ENCODE results near the gene AFDN. TPM values are rescaled to one million over a fixed set of nuclear protein-coding genes. Genes with fewer than 3 reads are reported as not detected.

Gene AFDN
- total RNA-seq, 1 experiment from 2014 or later: 47.6 TPM

DNA sequence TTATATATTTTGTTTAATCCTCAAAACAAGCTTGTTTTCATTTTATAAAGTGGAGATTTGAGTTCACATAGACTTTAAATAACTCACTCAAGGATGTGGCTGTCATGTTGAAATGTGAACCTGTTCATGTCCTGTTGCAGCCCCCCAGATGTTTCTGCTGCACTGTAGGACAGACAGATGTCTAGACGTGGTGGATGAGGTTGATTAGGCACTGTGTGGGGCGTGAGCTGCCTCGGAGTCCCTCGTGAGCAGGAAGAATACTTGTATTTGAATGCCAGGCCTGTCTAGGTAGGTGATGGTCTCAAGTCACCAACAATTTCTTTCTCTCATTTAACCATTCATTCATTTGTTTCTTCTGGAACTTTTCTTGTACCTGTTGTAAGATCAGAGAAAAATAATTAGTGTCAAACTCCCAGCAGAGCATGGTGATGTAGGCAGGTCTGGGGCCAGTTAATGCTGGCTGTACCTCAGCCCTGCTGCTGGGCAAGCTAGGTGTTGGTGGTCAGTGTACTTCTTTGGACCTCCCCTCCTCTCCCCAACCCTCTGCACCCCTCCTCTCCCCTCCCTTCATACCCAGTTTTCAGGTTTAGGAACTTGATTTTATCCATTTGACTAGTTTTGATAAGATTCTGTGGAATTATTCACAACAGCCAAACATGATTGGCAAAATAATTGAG lies 34.0 kb downstream of the AFDN start:
- DNase-seq (ENCODE audit: low read depth): no peak

DNA sequence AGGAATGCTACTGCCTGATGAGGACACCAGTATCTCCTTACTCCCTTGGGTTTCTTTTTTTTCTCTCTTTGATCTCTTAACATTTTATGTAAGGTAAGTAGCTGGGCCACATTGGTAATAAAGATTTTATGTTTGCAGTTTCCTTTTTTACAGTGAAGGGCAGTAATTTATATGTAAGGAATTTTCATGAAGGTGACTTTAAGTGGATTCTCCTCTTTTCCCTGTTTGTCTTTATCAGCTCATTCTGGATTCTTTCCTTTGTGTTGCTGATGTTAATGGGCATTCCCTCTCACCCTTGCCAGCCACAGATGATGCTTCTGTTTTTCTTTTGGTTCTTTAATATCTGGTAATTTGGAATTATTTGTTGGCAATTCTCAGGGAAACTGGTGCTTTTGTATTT lies 34.7 kb downstream of the AFDN start:
- DNase-seq (ENCODE audit: low read depth): no peak

DNA sequence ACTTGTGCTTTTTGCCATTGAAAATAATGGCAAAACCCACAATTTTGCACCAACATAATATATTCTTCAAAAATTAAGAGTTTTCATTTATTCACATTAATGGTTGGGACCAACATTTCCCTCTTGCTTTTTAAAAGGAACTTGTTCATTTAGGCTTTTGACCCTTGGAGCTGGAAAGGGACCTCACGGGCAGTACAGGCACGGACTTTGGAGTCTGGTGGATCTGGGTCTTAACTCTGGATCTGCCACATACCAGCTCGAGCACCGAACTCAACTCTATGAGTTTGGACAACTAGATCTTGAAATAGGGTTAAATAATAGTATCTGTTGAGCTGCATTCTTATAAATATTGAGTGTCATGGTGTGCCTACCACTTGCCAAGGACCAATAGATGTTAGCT lies 37.2 kb downstream of the AFDN start:
- no peak for DNase-seq (ENCODE audit: low read depth)

DNA sequence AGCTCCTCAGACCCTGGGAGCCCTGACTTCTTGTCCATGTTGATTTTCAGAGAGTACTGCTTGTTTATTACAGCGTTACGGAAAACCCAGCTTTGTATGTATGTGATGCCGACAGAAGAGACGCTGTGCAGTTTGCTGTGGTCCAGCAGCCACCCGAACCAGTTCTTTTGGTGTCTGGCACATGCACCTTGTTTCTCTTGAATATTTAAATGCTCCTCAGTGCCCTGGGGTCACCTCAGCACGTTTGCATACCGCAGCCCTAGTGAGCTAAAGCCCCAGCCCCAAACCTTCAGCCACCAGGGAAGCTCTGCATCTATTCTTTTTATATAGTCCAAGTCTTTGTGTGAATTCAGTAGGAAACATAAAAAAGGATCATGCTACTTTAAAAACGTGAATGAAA lies 39.9 kb downstream of the AFDN start:
- no peak for DNase-seq (ENCODE audit: low read depth)

DNA sequence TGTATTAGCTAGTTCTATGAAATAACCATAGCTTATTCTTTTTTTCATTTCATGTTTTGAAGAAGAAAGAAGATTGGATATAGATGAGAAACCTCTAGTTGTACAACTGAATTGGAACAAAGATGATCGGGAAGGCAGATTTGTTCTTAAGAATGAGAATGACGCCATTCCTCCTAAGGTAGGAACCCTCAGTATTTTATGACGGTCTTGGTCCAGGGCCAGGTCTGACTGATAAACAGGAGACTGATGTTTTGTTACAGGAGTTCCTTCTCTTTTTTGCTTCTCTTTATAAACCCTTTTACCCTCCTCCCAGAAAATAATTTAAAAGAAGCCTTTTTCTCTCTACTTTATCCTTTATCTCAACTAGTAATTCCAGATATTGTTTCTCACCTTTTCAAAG lies 43.6 kb downstream of the AFDN start:
- no peak for DNase-seq (ENCODE audit: low read depth)

DNA sequence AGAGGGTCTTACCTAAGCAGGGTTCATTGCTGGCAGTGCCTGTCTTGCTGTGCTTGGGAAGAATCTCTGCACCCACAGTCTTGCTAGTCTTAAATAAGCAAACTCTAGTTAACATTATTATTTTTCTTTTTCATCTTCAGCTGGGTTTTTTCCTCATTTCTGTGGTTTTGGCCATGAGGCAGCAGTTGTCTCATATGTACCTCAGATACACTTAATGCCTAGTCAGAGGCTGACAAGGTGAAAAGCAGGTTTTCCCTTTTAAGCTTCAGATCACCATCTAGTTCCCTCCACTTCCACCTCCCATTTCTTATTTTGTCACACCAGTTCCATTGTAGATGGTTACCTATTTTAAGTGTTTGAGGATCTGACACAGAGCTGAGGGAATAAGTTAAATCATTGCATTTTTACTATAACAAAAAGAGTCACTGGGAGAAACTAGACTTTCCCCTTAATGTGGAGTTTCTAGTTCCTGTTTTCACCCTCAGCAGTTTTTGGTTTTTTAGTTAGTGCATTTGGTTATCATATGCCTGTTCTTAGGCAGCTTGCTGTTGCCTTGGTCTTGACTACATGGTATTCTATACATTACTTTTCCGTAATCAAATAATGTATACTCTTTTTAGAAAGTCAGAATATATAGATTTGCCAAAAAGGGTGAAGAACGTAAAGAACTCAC lies 46.0 kb downstream of the AFDN start:
- no peak for DNase-seq (ENCODE audit: low read depth)

DNA sequence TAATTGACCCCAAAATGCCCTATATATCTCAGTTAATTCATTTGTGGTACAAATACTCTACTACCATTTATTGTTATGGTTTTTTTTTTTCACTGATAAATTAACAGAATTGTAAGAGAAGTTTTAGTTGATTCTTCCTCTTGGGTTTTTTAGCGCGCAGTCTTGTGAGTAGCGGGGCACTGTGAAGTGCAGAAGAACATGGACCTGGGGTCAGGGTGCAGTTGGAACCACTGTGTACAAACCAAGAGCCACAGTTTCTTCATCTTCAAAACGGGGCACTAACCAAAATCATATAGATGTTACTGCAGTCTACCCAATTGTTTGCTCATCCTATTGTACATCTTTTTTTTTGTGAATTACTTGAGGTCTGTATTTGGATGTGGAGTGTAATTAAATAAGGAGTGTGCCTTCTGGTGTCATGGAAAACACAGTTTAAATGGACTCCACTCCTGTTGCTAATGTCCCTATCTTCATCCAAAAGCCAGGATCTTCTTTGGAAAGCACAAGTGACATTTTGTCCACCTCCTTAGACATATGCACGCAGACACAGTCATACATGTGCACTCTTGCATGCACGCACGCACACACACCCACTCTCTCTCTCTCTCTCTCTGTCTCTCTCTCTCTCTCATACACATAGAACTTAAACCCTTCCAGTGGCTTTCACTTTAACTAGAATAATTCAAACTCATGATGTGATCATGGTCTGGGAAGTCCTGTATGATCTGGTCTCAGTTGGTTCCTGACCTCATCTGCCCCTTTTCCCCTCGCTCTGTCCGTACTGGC lies 51.5 kb downstream of the AFDN start:
- no peak for DNase-seq (ENCODE audit: low read depth)

DNA sequence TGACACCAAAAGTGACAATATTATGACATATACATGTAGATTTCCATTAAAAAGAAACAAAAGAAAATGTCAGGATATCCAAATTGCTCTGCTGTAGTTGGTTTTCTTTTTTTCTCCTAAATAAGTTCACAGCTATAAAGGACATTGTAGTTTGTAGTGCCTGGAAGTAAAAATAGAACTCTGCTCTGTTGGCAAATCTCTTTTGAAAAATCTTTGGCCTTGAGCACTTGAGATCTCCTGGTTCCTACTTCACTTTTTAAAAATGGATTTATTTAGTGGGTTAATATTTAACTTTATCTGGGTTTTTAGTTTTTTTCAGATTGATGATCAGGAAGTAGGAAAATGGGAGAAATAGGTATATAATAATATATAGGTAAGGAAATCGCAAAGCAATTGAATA lies 52.9 kb downstream of the AFDN start:
- DNase-seq (ENCODE audit: low read depth): no peak

DNA sequence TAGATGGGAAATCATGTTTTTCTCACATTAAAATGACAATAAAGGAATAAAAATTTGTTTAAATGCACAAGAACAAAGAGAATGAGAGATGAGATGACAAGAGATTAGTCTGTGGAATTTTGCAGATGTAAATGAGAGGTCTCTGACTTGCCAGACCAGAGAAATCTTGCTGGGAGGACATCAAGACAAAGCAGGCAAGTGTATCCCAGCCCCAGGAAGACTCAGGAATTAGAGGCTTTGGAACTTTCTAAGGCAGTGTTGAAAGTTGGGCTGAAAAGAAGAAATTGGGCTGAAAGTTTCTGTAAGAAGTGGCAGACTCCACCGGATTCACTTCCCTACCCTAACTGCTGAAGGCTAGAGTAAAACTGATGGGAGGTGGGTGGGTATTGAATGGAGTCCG lies 54.6 kb downstream of the AFDN start:
- DNase-seq (ENCODE audit: low read depth): no peak

DNA sequence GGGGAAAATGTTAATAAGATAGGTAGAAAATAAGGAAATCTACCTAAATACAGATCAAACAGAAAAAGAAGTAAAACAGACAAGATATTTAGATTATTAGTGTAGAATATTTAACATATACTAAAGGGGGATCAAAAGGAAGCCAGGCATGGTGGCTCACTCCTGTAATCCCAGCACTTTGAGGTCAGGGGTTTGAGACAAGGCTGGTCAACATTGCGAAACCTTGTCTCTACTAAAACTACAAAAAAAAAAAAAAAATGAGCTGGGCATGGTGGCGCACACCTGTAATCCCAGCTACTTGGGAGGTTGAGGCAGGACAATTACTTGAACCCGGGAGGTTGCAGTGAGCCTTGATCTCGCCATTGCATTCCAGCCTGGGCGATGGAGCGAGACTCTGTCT lies 55.5 kb downstream of the AFDN start:
- no peak for DNase-seq (ENCODE audit: low read depth)

DNA sequence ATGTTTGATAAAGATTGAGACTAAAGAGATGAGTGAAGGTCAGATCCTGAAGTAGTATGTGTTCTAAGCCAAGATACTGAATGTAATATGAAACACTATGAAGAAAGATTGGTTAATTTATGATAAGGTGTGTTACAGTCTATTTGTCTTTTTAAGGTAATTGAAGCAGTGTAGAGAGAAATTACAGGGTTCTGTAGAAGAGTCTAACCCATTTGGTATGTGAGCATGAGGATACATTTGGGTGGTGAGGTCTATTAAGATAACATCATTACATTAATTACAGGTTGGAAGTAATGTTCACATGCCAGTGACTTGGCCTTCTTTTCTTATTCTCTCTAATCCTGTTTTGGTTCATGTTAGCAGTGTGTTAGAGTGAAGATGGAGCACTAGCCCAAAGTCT lies 61.4 kb downstream of the AFDN start:
- DNase-seq (ENCODE audit: low read depth): no peak

DNA sequence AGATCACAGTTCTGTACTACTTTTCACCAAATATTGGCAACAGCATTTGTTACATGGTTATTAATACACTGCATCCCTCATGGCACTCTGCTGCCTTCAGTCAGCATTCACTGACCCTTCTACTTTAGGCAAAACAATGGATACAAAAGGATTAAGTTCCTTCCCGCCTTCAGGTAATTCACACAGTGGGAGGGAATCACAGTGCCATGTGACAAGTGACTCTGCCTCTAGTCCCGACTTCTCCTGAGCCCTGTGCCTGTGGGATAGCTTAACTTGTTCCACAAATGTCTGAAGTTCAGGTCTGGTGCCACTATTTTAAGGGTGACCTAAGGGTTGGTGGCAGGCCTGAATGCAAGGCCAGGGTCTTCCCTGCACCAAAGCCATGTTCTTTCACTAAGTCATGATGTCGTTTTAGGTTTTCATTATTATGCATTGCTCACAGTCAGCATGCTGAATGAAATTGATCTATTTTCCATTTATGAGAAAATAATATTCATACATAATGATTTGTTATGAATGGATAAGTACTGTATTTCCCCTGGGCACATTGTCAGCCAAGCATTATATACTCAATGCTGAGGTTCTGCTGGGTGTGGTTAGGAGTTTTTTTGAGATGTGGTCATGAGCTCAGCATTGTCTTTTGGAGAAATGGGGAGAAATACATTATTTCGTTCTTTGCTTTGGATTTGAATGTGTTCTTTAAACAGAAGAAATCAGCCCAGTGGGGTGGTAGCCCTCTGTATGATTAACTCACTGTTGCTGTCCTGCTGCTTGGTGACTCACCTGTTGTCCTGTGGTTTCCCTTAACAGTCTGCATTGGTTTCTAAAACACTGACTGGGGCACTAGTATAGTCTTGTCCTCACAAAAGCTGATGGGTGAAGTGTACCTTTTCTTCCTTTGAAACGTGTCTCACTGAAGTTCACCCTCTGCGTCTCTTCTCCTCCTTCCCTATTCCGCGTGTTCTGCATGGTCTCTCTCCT lies 66.4 kb downstream of the AFDN start:
- DNase-seq (ENCODE audit: low read depth): peak; percentile 77

DNA sequence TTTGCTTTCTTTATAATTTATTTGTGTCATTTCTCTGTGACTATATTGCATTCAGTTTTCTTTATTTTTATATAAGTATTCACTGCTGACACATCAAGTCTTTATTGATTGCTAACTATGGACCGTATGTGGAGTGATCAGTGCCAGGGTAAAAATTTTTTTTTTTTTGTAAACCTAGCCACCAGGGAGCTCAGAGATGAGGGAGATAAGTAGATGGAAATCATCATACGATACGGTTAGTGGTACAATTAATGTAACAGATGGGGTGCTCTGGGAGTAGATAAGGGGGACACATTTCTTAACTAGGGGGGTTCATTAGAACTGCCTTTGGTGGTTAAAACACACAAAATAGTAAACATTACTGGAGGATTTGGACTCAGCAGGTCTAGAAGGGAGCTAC lies 68.3 kb downstream of the AFDN start:
- no peak for DNase-seq (ENCODE audit: low read depth)

DNA sequence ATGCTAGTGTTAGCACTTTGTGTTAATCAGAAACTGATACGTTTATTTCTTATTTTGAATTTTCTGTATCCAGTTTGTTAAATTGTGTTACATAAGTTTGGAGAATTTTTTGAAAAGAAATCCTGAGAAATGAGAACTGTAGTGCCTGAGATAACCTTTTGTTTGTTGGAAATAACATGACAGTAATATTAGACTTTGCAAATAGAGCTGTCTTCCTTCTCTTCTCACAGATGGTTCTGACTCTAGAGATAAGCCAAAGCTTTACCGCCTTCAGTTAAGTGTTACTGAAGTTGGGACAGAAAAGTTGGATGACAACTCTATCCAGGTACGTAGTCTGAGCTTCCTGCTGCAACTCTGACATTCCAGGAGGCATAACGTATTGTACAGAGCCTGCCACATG lies 69.9 kb downstream of the AFDN start:
- DNase-seq (ENCODE audit: low read depth): no peak

DNA sequence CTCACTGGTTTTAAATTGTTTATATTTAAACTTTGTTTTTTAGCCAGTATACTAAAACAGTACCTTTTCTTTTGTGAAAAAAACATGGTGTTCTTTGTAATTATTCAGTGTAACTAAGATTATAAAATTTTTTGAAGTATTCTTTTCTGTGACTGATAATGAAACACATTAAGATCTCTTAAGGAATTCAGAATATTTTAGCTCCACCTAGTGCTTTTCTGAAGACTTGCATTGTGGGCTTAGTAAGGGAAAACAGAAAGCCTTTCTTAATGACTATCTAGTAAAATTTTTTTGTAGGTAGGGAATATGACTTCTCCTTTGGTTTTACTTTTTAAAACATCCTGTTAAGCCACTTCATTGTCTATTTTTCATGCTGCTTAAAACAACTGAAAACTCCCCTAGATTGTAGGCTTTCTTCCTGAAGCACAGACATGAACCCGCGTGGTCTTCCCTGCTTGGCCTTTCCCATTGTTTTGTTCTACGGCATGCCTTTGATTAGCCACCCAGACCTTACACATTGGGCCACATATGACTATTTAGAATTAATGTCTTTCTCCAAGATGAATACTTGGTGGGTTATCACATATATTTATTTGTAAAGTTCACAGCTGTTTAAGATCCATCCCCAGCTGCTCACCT lies 72.1 kb downstream of the AFDN start:
- DNase-seq (ENCODE audit: low read depth): peak; percentile 33

DNA sequence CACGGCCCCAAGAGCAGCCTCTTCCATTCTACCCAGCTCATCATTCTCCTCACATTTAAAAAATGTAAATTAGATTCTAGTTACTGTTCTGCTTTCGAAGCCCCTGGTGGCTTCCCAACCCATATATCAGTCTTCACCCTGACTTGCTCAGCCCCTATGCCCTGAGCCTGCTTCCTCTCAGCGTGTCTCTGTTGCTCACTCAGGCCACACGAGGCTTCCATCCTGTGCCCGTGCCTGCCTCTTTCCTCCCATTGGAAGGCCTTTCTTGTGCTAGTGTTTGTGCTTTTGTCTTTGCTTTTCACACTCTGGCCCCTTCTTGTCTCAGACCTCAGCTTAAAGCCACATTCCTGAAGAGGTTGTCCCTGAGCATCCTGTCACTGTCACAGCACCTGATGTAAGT lies 78.1 kb downstream of the AFDN start:
- no peak for DNase-seq (ENCODE audit: low read depth)

DNA sequence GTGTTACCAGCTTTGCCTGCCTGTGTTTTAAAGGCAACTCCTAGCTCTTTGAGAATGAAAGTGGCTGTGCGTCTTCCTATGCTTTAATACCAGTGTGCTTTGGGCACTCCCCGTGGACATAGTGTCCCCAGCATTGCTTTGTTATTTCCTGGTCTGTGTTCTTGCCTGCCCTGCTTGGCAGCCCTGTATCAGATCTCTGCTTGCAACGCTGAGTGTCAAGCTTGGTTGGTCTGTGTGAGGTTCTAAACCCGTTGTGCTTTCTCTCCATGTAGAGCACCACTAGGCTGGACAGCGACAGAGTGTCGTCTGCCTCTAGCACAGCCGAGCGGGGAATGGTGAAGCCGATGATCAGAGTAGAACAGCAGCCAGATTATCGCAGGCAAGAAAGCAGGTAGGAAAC lies 80.2 kb downstream of the AFDN start:
- DNase-seq (ENCODE audit: low read depth): no peak

DNA sequence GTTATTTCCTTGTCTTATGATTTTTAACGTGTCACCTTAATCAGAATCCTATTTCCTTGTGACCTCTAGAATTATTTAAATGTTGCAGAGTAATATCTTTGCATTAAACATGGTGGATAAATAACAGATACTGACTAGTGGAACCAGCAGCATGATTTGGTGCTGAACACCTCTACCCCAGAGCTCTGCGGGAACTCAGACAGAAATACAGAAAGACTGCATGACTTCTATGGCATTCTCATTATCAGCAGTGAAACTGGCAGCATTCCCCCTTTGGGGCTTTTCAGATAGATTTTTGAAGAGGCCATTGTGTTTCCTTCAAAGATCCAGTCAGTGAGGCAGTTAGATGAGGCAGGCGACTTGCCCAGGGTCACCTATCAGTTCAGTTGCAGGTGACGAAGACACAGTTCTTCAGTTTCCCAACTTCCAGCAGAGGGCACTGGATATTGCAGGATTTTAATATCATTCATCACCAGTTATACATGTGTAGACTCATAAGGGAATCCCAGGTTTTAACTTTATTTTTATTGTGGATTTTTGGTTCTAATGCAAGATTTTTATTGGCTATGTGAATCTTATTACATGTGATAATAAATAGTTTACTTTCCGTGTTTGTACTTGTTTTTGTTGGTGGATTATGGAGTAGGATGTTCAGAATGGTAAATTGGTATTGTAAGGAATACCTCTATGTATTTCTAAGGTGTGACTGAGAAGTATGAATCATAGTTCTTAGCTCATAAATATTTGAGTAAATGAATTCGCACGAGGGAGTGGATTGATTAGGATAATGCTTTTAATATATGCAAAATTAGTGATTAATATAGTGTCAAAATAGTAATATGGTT lies 81.3 kb downstream of the AFDN start:
- peak; percentile 23 for DNase-seq (ENCODE audit: low read depth)

DNA sequence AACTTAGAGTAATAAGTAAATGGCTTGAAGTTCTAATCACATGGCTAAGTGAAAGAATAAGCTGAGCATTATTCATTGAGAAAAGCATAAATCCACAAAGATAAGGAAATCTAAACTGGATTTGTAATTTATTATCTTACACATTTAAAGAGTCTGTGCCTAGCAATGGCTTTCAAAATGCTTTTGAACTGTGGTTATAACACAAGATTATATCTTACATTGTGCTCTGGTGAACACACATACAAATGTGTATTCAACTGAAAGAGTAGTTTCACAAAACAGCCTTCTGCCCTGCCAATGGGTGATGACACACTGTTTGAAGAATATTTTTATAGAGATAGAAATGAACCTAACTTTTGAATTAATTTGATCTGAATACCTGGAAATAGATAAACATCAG lies 83.3 kb downstream of the AFDN start:
- DNase-seq (ENCODE audit: low read depth): no peak

DNA sequence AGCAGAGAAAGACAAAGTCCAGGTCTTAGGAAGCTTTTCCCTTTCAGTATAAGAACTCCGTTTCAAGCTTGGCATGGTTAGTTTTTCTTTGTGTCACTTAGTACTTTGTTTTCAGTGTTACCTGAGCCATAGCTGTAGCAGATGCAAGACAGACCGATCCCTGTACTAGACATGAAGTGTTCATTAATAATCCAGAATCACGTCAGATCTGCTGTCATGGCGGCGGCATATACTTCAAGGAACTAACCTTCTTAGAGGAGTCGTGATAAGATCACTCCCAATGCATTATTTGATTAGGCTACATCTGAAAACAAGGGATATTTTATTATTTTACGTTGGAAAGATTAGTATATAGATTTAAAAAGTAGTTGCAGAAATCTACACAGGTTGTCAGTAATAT lies 83.9 kb downstream of the AFDN start:
- no peak for DNase-seq (ENCODE audit: low read depth)

Data from HT1080 (cell line).